HG02852 (cell line): ENCODE data around the gene DNM1L.
"Not testable (repeated sequence)": the region's sequence is repeated elsewhere in the genome, so short reads cannot be mapped to it uniquely, and the experiment has no call there.

Experiments
- ATAC-seq: cut with Tn5 transposase; IDR thresholded peaks from one replicate; pipeline ENCODE4 v1.9.1; 2021; ENCODE audit warnings: mild to moderate bottlenecking, moderate library complexity; ENCODE audit not compliant: unreplicated experiment

The DNM1L gene

DNA sequence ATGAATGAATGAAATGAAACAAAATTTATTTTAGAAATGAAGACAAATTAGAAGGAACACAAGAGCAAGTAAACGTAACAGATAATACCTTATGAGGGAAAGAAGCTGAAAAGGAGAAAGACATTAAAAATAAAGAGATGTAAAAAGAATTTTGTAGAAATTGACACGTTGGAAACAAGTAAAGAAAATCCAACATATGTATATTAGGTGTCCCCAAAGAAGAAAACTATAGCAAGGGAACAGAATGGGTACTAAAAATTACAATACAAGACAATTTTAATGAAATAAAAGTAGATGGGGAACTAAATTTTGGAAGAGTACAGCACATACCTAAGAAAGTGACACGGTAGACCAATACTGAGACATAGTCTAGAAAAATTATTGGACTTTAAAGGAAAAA, 16.7 kb downstream of the DNM1L start:
- ATAC-seq, result no peak

DNA sequence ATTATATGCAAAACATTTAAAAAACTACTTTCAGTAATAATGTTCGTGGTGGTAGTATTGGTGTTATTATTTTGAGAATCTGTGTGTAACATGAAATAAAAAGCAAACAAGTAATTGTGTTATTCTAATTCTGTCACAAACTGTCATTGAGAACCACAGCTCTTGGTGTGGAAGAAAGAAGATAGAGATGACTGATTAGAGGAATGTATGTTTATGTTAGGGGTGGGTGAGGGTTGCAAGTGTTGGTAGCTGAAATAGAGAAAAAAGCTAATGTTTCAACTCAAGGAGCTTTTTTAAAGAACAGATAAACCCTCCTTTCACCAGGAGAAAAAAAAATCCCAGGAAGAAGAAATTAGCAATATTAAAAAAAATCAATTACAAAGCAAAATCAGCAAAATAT, 18.3 kb downstream of the DNM1L start:
- no peak for ATAC-seq

DNA sequence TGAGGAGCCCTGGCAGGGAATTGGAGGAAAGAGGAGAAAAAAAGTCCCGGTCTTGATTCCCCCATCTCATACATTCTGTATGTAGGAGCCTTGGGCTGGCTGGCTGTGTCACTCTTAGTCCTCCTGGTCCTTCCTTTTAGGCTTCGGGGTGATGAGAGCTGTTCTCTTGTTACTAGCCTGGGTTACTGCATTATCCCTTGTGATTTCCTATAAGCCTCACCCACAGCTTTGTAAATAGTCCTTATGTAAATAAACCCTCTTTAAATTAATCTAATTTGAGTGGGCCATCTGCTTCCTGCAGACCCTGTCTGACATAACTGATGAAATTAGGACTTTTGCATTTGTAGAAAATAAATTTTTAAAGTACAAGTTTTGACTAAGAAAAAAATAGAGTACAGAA, 19.2 kb downstream of the DNM1L start:
- ATAC-seq, result no peak

DNA sequence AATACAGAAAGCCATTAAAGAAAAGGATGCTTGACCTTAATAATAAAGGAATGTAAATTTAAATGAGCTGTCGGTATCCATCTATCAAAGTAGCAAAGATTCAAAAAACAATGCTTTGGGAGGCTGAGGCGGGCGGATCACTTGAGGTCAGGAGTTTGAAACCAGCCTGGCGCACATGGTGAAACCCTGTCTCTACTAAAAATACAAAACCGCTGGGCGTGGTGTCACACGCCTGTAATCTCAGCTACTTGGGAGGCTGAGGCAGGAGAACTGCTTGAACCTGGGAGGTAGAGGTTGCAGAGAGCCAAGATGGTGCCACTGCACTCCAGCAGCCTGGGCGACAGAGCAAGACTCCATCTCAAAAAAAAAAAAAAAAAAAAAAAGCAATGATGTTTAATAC, 20.3 kb downstream of the DNM1L start:
- not testable (repeated sequence) for ATAC-seq

DNA sequence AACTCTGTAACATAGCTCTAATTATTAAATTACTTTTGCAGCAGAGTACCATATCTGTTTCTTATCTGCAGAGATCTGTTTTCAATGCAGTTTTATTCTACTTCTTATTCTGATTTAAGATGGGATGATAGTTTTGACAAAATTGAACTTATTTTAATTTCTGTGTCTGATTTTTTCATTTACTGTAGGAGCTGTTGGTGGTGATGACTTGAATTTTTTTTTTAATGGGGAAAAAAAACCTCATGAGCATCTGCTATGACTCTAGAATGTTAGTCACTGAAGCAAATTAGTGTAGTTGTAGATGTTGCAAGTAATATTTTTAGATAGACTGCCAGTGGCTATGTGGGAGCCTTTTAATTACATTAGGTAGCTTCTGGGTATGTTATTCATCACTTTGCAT, 23.4 kb downstream of the DNM1L start:
- no peak for ATAC-seq

DNA sequence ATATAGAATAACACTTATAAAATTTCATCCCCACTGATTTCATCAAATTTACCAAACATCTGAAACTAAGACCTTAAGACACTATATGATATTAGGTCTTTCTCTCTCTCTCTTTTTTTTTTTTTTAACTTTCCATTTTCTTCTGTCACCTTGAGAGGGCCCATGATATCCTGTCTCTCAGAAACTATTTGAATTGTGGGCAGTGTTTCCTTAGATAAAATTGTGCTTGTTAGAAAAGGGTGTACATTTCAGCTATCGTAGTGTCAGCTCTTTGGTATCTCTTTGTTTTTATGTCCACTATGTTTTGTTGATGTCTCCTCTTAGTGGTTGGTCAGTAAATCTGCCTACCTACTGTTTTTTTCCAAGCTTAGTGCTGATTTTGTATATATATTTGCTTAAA, 23.8 kb downstream of the DNM1L start:
- ATAC-seq, result no peak

DNA sequence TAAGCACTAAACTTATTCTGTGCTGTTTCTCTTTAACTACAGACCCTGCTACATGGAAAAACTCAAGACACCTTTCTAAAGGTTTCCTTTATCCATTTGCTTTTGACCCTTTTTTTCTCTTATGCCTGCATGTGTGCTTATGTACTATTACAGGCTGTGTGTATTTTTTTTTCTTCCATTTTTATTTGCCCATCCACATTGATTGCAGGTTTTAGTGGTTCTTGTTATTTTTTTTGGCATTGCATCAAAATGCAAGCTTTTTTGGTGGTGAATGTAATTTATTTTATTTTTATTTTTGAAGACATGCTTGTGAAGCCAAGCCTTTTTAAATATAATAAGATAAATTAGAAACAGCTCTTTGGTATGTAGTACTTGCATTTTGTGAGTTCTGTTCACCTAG, 26.7 kb downstream of the DNM1L start:
- ATAC-seq, result no peak

DNA sequence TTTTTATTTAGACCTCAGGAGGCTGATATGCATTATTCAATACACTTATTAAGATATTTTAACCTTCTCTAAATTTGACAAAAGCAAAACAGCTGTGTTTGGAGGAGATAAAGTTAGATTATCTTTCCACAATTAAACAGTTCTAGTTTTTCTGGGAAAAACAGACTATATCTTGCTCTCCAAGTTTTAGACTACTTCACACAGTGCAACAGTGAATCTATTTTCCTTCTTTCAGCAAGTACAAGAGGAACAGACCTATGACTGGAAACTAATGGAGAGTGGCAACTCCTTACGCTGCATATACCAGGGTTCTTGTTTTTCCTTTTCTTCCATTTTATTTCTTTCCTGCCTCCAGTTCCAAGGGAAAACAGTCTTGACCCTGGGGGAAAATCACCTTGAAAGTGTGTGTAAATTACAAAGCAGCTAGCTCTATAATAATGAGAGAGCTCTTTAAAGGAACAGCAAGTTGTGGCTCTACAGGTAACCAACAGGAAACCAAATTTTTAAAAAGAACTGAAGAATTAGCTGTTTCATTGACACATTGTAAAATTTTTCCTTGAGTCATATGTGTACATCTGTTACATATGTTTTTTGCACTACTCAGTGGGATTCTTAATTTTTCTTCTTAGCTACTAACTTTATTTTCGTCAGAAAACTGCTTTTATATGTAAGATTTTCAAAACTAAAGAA, 27.4 kb downstream of the DNM1L start:
- ATAC-seq, result no peak

DNA sequence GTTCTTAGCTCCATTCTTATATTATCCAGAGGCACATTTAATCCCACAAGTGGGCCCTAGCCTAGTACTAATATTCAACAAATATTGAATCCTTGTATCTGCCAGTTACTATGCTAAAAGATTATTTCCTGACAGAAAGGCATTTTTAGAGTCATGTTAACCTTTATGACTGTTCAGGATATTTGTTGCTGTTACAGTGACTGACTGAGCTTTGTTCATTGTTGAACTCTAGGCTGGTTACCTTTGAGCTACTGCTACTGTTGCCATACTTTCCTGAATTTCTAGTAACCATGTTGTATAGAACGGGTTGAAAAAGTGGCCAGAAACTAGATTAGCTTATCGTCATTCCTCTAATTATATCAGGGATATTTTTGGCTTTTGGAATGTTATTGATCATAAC, 29.8 kb downstream of the DNM1L start:
- ATAC-seq, result no peak

DNA sequence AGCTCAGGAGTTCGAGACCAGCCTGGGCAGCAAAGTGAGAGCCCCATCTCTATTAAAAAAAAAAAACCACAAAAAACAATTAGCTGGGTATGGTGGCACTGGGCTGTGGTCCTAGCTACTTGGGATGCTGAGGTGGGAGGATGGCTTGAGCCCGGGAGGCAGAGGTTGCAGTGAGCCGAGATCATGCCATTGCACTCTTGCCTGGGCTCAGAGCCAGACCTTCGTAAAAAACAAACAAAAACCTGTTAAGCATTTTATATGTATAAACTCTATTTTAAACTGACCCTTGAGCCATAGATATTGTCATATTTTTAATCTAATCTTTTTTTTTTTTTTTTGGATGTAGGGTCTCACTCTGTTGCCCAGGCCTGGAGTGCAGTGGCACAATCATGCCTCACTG, 35.7 kb downstream of the DNM1L start:
- ATAC-seq, result no peak

DNA sequence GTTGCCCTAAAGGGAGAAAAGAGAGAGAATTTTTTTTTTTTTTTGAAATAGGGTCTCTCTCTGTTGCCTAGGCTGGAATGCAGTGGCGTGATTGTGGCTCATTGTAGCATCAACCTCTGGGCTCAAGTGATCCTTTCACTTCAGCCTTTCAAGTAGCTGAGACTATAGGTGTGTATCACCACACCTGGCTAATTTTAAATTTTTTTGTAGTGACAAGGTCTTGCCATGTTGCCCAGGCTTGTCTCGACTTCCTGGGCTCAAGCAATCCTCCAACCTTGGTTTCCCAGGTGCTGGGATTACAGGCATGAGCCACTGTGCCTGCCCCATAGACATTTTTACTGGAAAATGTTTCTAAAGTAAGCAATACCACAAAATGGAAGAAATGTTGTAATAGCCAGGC, 39.8 kb downstream of the DNM1L start:
- no peak for ATAC-seq

DNA sequence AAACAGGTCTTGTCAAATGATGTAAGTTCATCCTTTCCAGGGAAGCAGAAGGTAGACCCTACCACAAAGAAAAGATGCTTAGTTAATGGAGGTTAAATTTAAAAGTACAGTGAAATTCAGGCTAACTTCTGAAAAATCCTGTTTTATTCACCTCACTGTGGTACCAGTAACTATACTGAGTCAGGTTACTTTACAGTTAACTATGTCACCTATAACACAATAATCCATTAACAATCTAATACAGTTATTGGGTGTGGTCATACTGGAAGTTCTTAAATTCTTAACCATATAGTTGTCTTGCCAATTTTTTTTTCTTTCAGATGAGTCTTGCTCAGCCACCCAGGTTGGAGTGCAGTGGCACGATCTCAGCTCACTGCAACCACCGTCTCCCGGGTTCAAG, 46.2 kb downstream of the DNM1L start:
- ATAC-seq, result not testable (repeated sequence)

DNA sequence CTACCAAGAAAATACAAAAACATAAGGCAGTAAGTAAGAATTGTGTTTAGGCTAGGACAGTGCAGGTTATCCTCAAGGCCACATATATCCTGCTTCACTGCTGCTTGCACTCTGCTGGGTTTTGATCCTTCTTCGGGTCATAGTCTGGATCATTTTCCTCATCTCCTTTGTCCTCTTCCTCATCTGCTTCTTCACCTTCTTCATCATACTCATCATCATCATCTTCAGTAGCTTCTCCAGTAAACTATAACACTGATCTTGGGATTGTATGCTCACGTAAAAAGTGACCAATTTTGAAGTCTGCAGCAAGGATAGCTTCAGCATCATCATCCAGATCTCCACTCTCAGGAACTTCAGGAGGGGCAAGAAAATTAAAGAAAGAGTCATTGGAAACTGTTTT, 47.2 kb downstream of the DNM1L start:
- no peak for ATAC-seq

DNA sequence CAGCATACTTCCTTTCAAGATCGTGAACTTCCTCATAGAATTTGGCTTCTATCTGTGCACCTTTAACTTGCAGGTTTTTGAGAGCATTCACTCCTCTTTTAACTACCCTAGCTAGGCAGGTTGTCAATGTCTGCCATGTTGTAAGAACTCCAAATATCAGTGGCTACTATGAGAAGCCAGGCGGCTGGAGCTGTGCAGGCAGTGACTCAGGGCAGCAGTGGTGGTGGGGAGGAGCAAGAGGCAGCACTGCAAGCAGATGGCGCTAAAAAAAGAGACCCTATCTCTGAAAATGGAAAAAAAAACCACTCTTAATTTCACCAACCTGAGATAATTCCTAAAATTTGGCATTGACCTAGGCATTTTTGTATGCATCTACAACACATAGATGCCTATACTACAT, 48.1 kb downstream of the DNM1L start:
- ATAC-seq, result no peak

DNA sequence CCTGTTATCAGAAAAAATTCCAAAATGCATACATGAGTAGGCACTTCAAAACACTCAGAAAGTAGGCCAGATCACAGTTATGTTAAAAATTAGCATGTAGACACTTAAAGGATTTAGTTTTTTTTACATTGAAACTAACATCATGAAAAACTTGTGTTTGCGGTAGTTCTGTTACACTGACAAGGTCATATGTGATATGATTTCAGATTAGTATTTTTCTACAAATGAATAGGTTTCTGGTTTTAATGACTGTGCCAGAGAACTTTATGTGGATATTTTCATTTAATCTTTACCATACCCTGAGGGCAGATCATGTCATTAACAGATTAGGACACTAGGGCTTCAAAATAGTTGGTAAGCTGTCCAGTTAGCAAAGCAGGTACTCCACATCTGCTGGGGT, 55.9 kb downstream of the DNM1L start:
- no peak for ATAC-seq

DNA sequence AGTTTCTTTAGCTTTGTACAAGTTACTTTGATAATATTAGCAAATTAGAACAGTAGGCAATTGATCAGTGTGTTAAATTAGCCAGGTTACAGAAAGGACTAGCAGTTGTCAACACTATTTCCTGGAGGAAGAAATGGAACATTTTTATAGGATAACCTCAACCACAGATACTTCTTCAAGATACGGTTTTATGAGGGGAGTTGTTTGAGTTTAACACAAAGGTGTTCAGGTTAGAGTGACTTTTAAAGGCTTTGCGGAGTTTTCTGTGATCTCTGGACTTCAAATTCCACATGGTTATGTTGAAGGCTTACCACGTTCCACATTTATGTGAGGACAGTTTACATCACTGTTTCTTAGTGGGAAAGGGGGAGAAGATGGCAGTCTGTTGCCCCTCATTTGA, 57.3 kb downstream of the DNM1L start:
- ATAC-seq, result no peak

DNA sequence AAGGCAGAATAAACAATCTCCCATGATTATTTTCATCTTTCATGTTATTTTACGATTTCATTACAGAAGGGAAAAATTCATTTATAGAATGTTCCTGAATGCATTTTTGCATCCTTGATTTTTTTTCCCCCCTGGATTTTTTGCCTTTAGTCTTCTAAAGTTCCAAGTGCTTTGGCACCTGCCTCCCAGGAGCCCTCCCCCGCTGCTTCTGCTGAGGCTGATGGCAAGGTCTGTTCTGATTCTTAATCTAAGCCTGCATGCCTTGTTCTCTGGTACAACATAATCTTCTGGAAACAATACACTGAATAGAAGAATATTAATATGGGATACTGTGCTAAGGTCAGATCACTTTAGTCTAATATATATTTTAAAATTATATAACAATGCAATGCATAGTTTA, 58.6 kb downstream of the DNM1L start:
- ATAC-seq, result no peak

DNA sequence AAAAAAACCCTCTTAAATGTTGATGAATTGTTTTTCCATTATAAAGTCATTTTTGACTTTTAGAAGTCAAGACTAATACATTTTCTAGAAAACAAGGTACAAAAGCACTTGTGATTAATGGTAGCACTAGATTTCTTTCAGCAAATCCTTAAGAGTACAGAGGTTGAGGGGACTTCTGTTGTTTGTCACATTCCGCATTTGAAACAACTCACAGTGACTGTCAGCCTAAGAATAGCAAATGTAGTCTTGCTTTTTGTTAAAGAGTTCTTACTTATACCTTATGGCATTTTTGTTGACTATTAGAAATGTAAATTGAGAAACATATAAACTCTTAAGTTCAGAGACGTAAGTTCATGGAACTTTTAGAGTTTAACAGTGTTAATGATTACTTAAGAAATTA, 60.2 kb downstream of the DNM1L start:
- no peak for ATAC-seq

DNA sequence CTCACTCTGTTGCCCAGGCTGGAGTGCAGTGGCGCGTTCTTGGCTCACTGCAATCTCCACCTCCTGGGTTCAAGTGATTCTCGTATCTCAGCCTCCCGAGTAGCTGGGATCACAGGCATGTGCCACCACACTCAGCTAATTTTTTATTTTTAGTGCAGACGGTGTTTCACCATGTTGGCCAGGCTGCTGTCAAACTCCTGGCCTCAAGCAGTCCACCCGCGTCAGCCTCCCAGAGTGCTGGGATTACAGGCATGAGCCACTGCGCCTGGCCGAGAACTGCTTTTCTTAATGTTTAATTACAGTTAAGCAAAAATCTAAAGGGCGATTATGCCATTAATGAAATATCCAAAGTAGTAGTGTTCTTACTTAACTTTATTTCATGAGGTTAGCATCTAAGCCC, 63.0 kb downstream of the DNM1L start:
- no peak for ATAC-seq

DNA sequence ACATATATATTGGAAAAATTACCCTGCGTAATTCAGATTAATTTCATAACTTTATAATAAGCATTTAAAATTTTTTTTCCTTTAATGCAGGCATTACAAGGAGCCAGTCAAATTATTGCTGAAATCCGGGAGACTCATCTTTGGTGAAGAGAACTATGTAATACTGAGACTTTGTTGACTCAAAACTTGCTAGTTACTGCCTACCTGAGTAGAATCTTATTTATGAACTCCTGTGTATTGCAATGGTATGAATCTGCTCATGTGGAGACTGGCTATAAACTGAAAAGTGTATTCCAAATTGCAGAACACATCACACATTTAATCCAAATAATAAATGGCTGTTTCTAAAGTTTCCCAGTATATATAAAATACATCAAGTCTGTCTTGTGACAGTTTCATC, 64.2 kb downstream of the DNM1L start:
- no peak for ATAC-seq

DNA sequence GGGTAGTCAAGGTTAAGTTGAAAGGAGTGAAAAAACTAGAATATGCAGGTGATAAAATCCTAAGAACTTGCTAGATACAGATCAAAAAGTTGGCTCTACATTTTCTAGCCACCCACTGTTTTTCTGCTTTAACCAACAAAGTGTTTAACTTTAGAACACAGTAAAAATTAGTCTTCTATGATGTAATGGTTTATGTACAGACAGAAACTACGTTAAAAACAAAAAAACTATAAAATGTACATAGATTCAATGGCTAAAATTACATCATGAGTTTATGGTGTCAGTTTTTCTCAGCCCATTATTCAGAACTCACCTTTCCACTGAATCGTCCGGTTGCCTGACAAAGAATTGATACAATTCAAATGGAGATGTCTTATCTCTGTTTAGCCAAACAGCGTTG, 74.5 kb downstream of the DNM1L start:
- no peak for ATAC-seq

DNA sequence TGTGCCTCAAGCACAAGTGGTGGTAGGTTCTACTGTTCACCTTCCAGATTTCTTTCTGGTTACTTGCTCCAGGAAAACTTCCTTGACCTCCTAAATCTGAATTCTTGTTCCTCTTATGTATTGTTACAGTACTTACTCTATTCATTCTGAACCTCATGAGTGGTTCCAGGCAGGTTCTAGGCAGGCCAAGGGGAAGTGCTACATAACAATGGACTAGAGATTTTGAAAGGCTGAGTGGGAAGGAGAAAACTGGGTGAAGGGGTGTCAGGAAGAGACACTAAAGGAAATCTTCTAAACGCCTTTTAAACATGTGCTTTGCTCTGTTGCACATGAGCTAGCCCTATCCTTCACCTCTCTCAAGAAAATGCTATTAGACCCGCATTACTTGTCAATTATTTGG, 75.0 kb downstream of the DNM1L start:
- no peak for ATAC-seq

DNA sequence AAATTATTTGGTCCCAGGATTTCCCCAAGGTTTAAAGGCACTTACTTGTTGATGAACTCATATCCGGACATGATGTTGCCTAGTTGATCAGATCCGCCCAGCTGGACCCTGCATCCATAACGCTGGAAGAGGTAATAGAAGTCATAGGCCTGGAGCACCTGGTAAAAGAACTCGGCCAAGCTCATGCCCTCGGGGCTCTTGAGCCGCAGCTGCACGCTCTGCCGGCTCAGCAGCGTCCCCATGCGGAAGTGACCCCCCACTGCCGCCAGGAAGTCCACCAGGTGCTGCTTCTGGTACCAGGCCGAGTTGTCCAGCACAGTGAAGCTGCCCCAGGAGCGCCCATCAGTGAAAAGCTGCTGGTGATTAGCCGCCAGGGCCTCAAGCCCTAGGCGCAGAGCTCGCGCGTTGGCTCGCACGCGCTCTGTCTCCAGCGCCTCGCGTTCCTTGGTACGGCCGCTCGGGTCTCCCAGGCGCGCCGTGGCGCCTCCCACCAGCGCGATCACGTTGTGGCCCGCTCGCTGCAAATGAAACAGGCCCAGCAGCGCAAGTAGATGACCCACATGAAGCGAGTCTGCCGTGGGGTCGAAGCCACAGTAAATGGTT, 76.1 kb downstream of the DNM1L start:
- peak; percentile 66 for ATAC-seq
